ENCODE results near the gene MDC1.
A peak's percentile ranks its signal among the peaks of the same experiment; 100 is the strongest.

Gene MDC1

DNA sequence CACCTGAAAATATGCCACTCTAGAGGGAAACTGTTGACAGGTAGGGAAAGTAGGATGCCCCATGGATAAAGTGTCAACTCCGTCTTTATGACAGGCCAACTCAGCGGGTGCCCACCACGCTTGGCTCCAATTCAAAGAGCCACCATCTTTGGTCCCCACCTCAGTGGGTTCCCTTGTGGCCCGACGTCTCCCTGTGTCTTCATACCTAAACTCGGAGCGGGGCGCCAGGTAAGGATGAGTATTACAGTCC lies 277 bp downstream of the MDC1 start:
- Histone ChIP-seq H3K9me3 (ENCODE audit: control insufficient read depth, insufficient read depth, low read depth, low read length) (no peaks in the 10 kb centered on the region), H3K36me3 (ENCODE audit: control insufficient read depth in 2 of 2, insufficient read depth in 1 of 2, low read length in 2 of 2) (peaks cover 14 to 45% of the 10 kb centered on the region in 2 experiments), H3K27ac (ENCODE audit: extremely low read depth, low read depth, low read length) (peak overlapping the region; percentile 88), H3K4me3 (ENCODE audit: low read depth, low read length) (peak overlapping the region; percentile 72), H3K4me1 (ENCODE audit: control insufficient read depth, insufficient read depth, low read length) (peaks cover 6% of the 10 kb centered on the region)
- POLR2A ChIA-PET: interaction anchor here (0.6 to 10.1 kb wide), 29 partner anchors 9 to 1111 kb away, joined by 3 to 235 read pairs (median 7); partner anchors contain the start of genes ABCF1, ATAT1, C6orf136 and DHX16
- CTCF ChIA-PET: interaction anchor here (0.9 to 18.7 kb wide), 5 partner anchors 14 to 40 kb away, joined by 3 to 692 read pairs (median 5); partner anchors contain the start of genes DHX16 and NRM
- no peak for TF ChIP-seq ZNF341 (tag by site-specific recombination; IDR thresholded peaks at IDR 0.05; ENCODE audit: low read depth)
- TF ChIP-seq, protein P1, sequence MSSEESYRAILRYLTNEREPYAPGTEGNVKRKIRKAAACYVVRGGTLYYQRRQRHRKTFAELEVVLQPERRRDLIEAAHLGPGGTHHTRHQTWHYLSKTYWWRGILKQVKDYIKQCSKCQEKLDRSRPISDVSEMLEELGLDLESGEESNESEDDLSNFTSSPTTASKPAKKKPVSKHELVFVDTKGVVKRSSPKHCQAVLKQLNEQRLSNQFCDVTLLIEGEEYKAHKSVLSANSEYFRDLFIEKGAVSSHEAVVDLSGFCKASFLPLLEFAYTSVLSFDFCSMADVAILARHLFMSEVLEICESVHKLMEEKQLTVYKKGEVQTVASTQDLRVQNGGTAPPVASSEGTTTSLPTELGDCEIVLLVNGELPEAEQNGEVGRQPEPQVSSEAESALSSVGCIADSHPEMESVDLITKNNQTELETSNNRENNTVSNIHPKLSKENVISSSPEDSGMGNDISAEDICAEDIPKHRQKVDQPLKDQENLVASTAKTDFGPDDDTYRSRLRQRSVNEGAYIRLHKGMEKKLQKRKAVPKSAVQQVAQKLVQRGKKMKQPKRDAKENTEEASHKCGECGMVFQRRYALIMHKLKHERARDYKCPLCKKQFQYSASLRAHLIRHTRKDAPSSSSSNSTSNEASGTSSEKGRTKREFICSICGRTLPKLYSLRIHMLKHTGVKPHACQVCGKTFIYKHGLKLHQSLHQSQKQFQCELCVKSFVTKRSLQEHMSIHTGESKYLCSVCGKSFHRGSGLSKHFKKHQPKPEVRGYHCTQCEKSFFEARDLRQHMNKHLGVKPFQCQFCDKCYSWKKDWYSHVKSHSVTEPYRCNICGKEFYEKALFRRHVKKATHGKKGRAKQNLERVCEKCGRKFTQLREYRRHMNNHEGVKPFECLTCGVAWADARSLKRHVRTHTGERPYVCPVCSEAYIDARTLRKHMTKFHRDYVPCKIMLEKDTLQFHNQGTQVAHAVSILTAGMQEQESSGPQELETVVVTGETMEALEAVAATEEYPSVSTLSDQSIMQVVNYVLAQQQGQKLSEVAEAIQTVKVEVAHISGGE (tag by site-specific recombination; conservative IDR thresholded peaks at IDR 0.05; ENCODE audit: low read depth): peak; percentile 38; the same call in 1 of the 2 replicates
- peak; percentile 75; the same call in 1 of the 2 replicates for TF ChIP-seq ZNF121 (tag by site-specific recombination; IDR thresholded peaks at IDR 0.05)
- 0 out of 2 replicates have a peak, but pooled peaks have one; percentile 21 for TF ChIP-seq ZSCAN23 (tag by site-specific recombination; IDR thresholded peaks at IDR 0.05)
- TF ChIP-seq ZBTB44 (tag by site-specific recombination; IDR thresholded peaks at IDR 0.05): no peak
- TF ChIP-seq ZBTB48 (tag by site-specific recombination; IDR thresholded peaks at IDR 0.05): no peak
- TF ChIP-seq, protein P2, sequence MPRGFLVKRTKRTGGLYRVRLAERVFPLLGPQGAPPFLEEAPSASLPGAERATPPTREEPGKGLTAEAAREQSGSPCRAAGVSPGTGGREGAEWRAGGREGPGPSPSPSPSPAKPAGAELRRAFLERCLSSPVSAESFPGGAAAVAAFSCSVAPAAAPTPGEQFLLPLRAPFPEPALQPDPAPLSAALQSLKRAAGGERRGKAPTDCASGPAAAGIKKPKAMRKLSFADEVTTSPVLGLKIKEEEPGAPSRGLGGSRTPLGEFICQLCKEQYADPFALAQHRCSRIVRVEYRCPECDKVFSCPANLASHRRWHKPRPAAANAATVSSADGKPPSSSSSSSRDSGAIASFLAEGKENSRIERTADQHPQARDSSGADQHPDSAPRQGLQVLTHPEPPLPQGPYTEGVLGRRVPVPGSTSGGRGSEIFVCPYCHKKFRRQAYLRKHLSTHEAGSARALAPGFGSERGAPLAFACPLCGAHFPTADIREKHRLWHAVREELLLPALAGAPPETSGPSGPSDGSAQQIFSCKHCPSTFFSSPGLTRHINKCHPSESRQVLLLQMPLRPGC (tag by site-specific recombination; IDR thresholded peaks at IDR 0.05): no peak
- peak; percentile 39 for TF ChIP-seq ZNF660 (tag by site-specific recombination; IDR thresholded peaks at IDR 0.05)
- 0 out of 2 replicates have a peak, but pooled peaks have one; percentile 22 for TF ChIP-seq ZNF391 (tag by site-specific recombination; IDR thresholded peaks at IDR 0.05; ENCODE audit: borderline replicate concordance, low read depth)
- TF ChIP-seq HOXD13 (CRISPR knock-in tag; IDR thresholded peaks at IDR 0.05; ENCODE audit: borderline replicate concordance): no peak
- no peak for TF ChIP-seq FEZF1 (tag by site-specific recombination; IDR thresholded peaks at IDR 0.05)
- 0 out of 2 replicates have a peak, but pooled peaks have one; percentile 30 for TF ChIP-seq REPIN1 (tag by site-specific recombination; IDR thresholded peaks at IDR 0.05; ENCODE audit: low read depth)
- peak; percentile 30; the same call in 1 of the 2 replicates for TF ChIP-seq ZNF16 (tag by site-specific recombination; IDR thresholded peaks at IDR 0.05; ENCODE audit: low read depth)
- TF ChIP-seq SP3 (tag by site-specific recombination; IDR thresholded peaks at IDR 0.05): no peak
- TF ChIP-seq ZNF2 (tag by site-specific recombination; IDR thresholded peaks at IDR 0.05): 0 out of 2 replicates have a peak, but pooled peaks have one; percentile 21
- TF ChIP-seq, protein P3, sequence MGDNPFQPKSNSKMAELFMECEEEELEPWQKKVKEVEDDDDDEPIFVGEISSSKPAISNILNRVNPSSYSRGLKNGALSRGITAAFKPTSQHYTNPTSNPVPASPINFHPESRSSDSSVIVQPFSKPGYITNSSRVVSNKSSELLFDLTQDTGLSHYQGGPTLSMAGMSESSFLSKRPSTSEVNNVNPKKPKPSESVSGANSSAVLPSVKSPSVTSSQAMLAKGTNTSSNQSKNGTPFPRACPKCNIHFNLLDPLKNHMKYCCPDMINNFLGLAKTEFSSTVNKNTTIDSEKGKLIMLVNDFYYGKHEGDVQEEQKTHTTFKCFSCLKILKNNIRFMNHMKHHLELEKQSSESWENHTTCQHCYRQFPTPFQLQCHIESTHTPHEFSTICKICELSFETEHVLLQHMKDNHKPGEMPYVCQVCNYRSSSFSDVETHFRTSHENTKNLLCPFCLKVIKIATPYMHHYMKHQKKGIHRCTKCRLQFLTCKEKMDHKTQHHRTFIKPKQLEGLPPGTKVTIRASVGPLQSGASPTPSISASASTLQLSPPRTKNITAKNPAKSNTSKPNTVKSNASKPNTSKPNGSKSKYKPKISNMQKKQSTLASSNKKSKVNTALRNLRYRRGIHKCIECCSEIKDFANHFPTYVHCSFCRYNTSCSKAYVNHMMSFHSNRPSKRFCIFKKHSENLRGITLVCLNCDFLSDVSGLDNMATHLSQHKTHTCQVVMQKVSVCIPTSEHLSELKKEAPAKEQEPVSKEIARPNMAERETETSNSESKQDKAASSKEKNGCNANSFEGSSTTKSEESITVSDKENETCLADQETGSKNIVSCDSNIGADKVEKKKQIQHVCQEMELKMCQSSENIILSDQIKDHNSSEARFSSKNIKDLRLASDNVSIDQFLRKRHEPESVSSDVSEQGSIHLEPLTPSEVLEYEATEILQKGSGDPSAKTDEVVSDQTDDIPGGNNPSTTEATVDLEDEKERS (tag by site-specific recombination; IDR thresholded peaks at IDR 0.05): peak; percentile 67; the same call in 1 of the 2 replicates
- peak; percentile 75; the same call in 1 of the 2 replicates for TF ChIP-seq ZNF335 (tag by site-specific recombination; conservative IDR thresholded peaks at IDR 0.05)
- TF ChIP-seq ZXDB (tag by site-specific recombination; IDR thresholded peaks at IDR 0.05): no peak
- no peak for TF ChIP-seq ZNF785 (tag by site-specific recombination; IDR thresholded peaks at IDR 0.05)
- TF ChIP-seq YY2 (tag by site-specific recombination; IDR thresholded peaks at IDR 0.05): peak; percentile 47; the same call in 1 of the 2 replicates
- TF ChIP-seq ZNF518A (tag by site-specific recombination; conservative IDR thresholded peaks at IDR 0.05; ENCODE audit: low read depth): peak; percentile 9; the same call in 1 of the 2 replicates
- peak; percentile 76 for TF ChIP-seq ZFP69B (tag by site-specific recombination; IDR thresholded peaks at IDR 0.05)
- TF ChIP-seq ZFP37 (tag by site-specific recombination; IDR thresholded peaks at IDR 0.05): peak; percentile 42; the same call in 1 of the 2 replicates
